NCI-H2171 (cell line): ENCODE data around the gene ADGRD2.

Source experiments
- DNase-seq: peaks from one replicate; lab custom pipeline; 2025; lab: John Stamatoyannopoulos, UW

The ADGRD2 gene

GRCh38 chr9:124511891-124512805 is 61.9 kb downstream of the ADGRD2 start:
- no peak for DNase-seq

- no peak for DNase-seq
Measured at GRCh38 chr9:124512806-124513204, 62.6 kb downstream of the ADGRD2 start.

- DNase-seq, result no peak
Measured at GRCh38 chr9:124513376-124513994, 63.2 kb downstream of the ADGRD2 start.

- no peak for DNase-seq
Measured at GRCh38 chr9:124514125-124514524, 63.9 kb downstream of the ADGRD2 start.

GRCh38 chr9:124514874-124515273 is 64.6 kb downstream of the ADGRD2 start:
- DNase-seq, result no peak

- no peak for DNase-seq
Measured at GRCh38 chr9:124517600-124517999, 67.3 kb downstream of the ADGRD2 start.

GRCh38 chr9:124518116-124518515 is 67.9 kb downstream of the ADGRD2 start:
- DNase-seq, result no peak

GRCh38 chr9:124520206-124520596 is 70.0 kb downstream of the ADGRD2 start:
- DNase-seq, result no peak

GRCh38 chr9:124521142-124521541 is 70.9 kb downstream of the ADGRD2 start:
- DNase-seq, result no peak

GRCh38 chr9:124522121-124523098 is 72.2 kb downstream of the ADGRD2 start:
- no peak for DNase-seq

- DNase-seq, result no peak
Measured at GRCh38 chr9:124526174-124526573, 75.9 kb downstream of the ADGRD2 start.

- DNase-seq, result no peak
Measured at GRCh38 chr9:124527781-124528180, 77.5 kb downstream of the ADGRD2 start.
